ENCODE data around the gene B3GLCT. TPM values are rescaled to one million over a fixed set of nuclear protein-coding genes. Genes with fewer than 3 reads are reported as not detected.
"Not testable (repeated sequence)": the region's sequence is repeated elsewhere in the genome, so short reads cannot be mapped to it uniquely, and the experiment has no call there.

B3GLCT gene
- total RNA-seq, 2 donors from 2014 or later = 4.1 to 4.6 TPM

GRCh38 chr13:31314961-31315360 lies 115.2 kb downstream of the B3GLCT start:
- H3K4me1 Mint-ChIP-seq = no peaks in the 10 kb centered on the region
- H3K36me3 Mint-ChIP-seq (ENCODE audit: low read depth) = peaks cover 20% of the 10 kb centered on the region
- no peak overlapping the region for H3K27ac Mint-ChIP-seq
- no peak overlapping the region for H3K4me3 Mint-ChIP-seq
- no peaks in the 10 kb centered on the region for H3K27me3 Mint-ChIP-seq
- peaks cover 17% of the 10 kb centered on the region for H3K9me3 Mint-ChIP-seq
- ATAC-seq (replicated peaks) = no peak

DNA sequence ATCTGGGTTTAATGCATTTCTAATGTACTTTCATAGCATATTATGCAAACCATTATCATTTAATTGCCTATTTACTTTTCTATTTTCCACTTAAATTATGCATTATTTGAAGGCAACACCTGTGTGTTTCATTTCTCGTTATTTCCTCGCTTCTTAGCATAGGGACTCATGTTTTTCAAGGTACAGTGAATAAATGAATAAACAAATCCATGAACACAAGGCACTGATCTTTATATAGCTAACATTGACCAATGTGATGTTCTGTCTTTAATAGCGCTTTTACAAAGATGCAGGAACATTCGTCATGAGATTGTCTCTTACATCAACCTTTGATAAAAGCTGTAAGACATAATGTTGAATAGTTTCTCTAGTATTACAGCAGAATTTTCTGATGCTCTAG lies 121.2 kb downstream of the B3GLCT start:
- Mint-ChIP-seq H3K4me1 (no peaks in the 10 kb centered on the region), H3K27ac (no peak overlapping the region)

DNA sequence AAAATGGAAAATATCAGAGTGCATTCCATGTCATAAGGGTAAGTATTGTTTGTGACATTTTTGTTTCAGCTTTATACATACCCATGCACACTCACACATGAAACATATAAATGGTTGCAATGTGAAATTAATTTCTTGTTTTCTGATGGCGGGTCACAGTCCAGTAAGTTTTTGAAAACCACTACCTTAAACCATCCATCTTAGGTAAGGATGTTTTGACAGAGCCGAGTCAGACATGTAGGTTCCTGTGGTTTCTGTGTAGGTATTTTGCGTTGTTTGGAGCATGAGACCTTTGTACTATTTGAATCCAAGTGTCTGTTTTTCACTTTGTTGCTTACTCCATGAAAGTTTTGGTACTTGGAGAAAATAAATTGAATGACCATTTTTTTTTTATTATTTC lies 121.7 kb downstream of the B3GLCT start:
- Mint-ChIP-seq H3K27me3 (no peaks in the 10 kb centered on the region), H3K9me3 (no peaks in the 10 kb centered on the region), H3K4me1 (no peaks in the 10 kb centered on the region), H3K4me3 (no peak overlapping the region), H3K36me3 (ENCODE audit: low read depth) (peaks cover 22% of the 10 kb centered on the region), H3K27ac (no peak overlapping the region)
- no peak for ATAC-seq (replicated peaks)

More for the DNA sequence above, 121.2 kb downstream of the B3GLCT start:
- ATAC-seq (replicated peaks) = no peak
- peaks cover 21% of the 10 kb centered on the region for H3K36me3 Mint-ChIP-seq (ENCODE audit: low read depth)
- H3K27me3 Mint-ChIP-seq = no peaks in the 10 kb centered on the region
- H3K4me3 Mint-ChIP-seq = no peak overlapping the region
- H3K9me3 Mint-ChIP-seq = no peaks in the 10 kb centered on the region

- H3K9me3 Mint-ChIP-seq = no peaks in the 10 kb centered on the region
- H3K4me1 Mint-ChIP-seq = no peaks in the 10 kb centered on the region
- H3K27ac Mint-ChIP-seq = no peak overlapping the region
- H3K27me3 Mint-ChIP-seq = no peaks in the 10 kb centered on the region
- H3K36me3 Mint-ChIP-seq (ENCODE audit: low read depth) = peaks cover 28% of the 10 kb centered on the region
- no peak overlapping the region for H3K4me3 Mint-ChIP-seq
- ATAC-seq (replicated peaks) = no peak
Observed at GRCh38 chr13:31322026-31322425, 122.3 kb downstream of the B3GLCT start.

- Mint-ChIP-seq H3K27me3 (no peaks in the 10 kb centered on the region), H3K9me3 (no peaks in the 10 kb centered on the region), H3K27ac (no peak overlapping the region), H3K36me3 (ENCODE audit: low read depth) (peaks cover 36% of the 10 kb centered on the region), H3K4me3 (no peak overlapping the region), H3K4me1 (no peaks in the 10 kb centered on the region)
- ATAC-seq (replicated peaks) = no peak
Observed at GRCh38 chr13:31322702-31323405, 123.1 kb downstream of the B3GLCT start.

GRCh38 chr13:31327182-31327860 lies 127.5 kb downstream of the B3GLCT start:
- Mint-ChIP-seq H3K27ac (no peak overlapping the region), H3K4me3 (no peak overlapping the region), H3K36me3 (ENCODE audit: low read depth) (peaks cover 63% of the 10 kb centered on the region), H3K4me1 (no peaks in the 10 kb centered on the region), H3K27me3 (no peaks in the 10 kb centered on the region), H3K9me3 (no peaks in the 10 kb centered on the region)
- ATAC-seq (replicated peaks) = no peak

DNA sequence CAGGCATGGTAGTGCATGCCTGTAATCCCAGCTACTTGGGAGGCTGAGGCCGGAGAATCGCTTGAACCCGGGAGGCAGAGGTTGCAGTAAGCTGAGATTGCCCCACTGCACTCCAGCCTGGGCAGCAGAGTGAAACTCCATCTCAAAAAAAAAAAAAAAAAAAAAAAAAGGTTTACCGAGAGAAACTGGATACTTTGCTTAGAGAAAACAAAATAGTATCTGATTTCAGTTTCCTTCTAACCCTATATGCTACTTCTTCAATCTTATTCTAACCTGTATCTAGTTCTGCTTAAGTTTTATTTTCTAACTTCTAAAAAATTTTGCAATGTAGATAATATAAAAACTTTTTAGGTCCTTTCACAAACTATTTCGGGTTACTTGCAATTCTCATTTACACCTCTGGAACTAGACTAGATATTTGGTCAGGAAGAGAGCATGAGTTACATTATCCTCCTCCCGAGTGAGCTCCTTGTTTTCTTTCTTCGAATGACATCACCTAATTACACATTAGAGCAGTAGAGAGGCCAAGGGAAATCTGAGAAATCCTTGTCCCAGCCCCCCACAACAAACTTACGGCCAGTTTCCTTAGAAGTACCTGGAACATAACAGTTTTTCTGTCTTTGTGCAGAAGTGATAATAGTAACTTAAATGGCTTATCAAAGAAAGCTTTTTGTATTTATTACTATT lies 128.9 kb downstream of the B3GLCT start:
- Mint-ChIP-seq H3K4me1 (no peaks in the 10 kb centered on the region), H3K4me3 (no peak overlapping the region), H3K36me3 (ENCODE audit: low read depth) (peaks cover 61% of the 10 kb centered on the region), H3K27me3 (no peaks in the 10 kb centered on the region), H3K9me3 (no peaks in the 10 kb centered on the region), H3K27ac (no peak overlapping the region)
- no peak for ATAC-seq (replicated peaks)

DNA sequence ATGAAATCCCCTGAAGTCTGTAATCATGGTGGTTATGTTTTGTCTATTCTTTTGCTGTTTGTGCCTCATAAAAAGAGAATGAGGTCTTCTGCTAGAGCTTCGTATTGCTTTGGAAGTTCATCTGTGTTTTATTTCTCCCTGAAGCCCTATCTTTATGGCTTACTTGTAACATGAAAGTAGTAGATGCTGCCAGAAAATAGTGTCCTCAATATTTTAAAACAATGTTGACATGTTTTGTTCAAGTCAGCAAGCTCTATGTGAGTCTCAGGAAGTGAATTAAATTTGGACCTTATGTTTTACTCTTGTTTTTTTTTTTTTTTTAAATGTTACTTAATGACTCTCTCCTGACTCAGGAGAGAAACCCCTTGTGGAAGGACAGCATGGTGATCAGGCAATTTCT lies 130.5 kb downstream of the B3GLCT start:
- ATAC-seq (replicated peaks) = no peak
- no peak overlapping the region for H3K4me3 Mint-ChIP-seq
- no peak overlapping the region for H3K27ac Mint-ChIP-seq
- no peaks in the 10 kb centered on the region for H3K4me1 Mint-ChIP-seq
- peaks cover under 1% of the 10 kb centered on the region for H3K9me3 Mint-ChIP-seq
- H3K27me3 Mint-ChIP-seq = no peaks in the 10 kb centered on the region
- H3K36me3 Mint-ChIP-seq (ENCODE audit: low read depth) = peaks cover 48% of the 10 kb centered on the region

DNA sequence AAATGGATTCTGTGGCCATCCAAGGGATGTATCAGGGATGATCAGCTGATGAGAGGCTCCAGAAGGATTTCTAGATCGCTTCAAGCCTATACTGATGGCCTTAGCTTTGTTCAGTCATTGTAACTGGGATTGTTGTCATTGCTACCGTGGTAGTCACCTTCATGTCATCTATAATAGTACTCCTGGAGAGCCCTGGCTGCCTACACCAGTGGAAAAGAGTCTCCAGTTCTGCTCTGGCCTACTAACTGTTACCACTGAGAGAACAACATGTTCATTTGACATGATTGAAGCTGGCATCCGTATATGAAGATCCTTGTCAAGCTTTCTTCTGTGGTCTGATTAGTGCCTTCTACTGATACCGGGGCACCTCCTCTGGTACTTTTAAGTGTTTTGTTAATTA lies 131.3 kb downstream of the B3GLCT start:
- Mint-ChIP-seq H3K27ac (no peak overlapping the region), H3K4me3 (no peak overlapping the region), H3K4me1 (no peaks in the 10 kb centered on the region), H3K27me3 (peaks cover 4% of the 10 kb centered on the region), H3K9me3 (peaks cover 7% of the 10 kb centered on the region), H3K36me3 (ENCODE audit: low read depth) (peaks cover 47% of the 10 kb centered on the region)
- ATAC-seq (replicated peaks) = no peak

DNA sequence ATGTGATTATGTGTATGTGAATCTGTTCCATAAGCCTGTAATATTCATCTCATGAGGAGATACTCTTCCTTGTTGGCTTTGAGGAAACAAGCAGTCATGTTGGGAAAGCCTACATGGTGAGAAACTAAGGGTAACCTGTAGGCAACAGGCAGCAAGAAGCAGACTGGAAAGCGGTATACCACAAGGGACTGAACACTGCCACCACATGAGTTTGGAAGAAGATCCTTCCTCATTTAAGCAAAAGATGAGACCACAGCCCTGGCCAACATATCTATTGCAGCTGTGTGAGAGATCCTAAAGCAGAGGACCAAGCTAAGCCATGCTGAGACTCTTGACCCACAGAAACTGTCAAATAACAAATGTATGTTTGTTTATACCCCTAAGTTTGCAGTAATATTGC lies 134.8 kb downstream of the B3GLCT start:
- Mint-ChIP-seq H3K4me3 (no peak overlapping the region), H3K4me1 (no peaks in the 10 kb centered on the region), H3K36me3 (ENCODE audit: low read depth) (peaks cover 18% of the 10 kb centered on the region), H3K27me3 (peaks cover 4% of the 10 kb centered on the region), H3K9me3 (peaks cover 26% of the 10 kb centered on the region), H3K27ac (no peak overlapping the region)
- no peak for ATAC-seq (replicated peaks)

DNA sequence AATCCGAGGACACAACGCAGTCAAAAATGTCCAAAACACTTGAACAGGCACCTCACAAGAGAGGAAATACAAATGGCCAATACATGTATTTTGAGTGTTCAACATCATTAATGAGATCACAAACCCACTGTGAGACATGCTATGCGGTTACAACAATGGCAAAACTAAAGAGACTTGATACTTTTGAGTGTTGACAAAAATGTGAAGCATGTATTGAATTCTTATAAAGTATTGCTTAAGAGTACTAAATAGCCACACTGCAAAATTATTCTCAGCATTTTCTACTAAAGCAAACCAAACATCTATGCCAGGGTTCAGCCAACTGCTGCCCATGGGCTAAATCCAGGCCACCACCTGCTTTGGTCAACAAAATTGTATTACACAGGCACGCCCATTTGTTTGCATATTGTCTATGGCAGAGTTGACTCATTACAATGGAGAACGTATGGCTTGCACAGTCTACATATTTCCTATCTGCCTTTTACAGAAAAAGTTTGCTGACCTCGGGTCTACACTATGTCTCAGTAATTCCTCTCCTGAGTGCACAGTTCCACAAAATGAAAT lies 135.3 kb downstream of the B3GLCT start:
- Mint-ChIP-seq H3K36me3 (ENCODE audit: low read depth) (peaks cover 13% of the 10 kb centered on the region), H3K9me3 (peaks cover 26% of the 10 kb centered on the region), H3K27ac (no peak overlapping the region), H3K4me1 (no peaks in the 10 kb centered on the region), H3K4me3 (no peak overlapping the region), H3K27me3 (peaks cover 4% of the 10 kb centered on the region)
- no peak for ATAC-seq (replicated peaks)

GRCh38 chr13:31339616-31340015 lies 139.8 kb downstream of the B3GLCT start:
- H3K4me3 Mint-ChIP-seq; H3K27ac Mint-ChIP-seq; H3K36me3 Mint-ChIP-seq (ENCODE audit: low read depth); H3K27me3 Mint-ChIP-seq; H3K4me1 Mint-ChIP-seq; ATAC-seq (replicated peaks): not testable (repeated sequence)
- peaks cover 26% of the 10 kb centered on the region for H3K9me3 Mint-ChIP-seq

- H3K27ac Mint-ChIP-seq; H3K36me3 Mint-ChIP-seq (ENCODE audit: low read depth); H3K27me3 Mint-ChIP-seq; H3K4me3 Mint-ChIP-seq; H3K4me1 Mint-ChIP-seq; ATAC-seq (replicated peaks): not testable (repeated sequence)
- peaks cover 21% of the 10 kb centered on the region for H3K9me3 Mint-ChIP-seq
Observed at GRCh38 chr13:31340848-31341247, 141.1 kb downstream of the B3GLCT start.

GRCh38 chr13:31346891-31347290 lies 147.1 kb downstream of the B3GLCT start:
- Mint-ChIP-seq H3K27ac (no peak overlapping the region), H3K36me3 (ENCODE audit: low read depth) (no peaks in the 10 kb centered on the region), H3K27me3 (peaks cover 13% of the 10 kb centered on the region), H3K9me3 (no peaks in the 10 kb centered on the region), H3K4me1 (no peaks in the 10 kb centered on the region), H3K4me3 (no peak overlapping the region)
- ATAC-seq (replicated peaks) = no peak

DNA sequence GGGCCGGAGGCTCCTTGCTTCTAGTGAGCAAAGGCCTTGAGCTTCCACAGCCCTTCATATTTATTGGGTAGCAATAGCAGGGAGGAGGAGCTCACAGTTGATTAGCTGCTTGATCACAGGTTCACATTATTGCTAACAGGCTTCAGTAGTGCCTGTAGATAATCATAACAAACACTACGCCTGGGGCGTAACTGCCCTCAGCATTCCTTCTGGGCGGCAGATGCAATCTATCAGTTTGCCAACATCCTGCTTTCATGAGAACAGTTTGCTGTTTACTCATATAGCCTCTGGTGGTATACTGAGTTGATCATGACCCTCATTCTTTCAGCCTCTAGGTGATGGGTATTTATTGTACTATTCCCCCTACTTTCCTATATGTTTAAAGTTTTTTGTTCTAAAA lies 149.4 kb downstream of the B3GLCT start:
- peaks cover 13% of the 10 kb centered on the region for H3K27me3 Mint-ChIP-seq
- H3K4me3 Mint-ChIP-seq = no peak overlapping the region
- H3K4me1 Mint-ChIP-seq = no peaks in the 10 kb centered on the region
- H3K36me3 Mint-ChIP-seq (ENCODE audit: low read depth) = no peaks in the 10 kb centered on the region
- no peaks in the 10 kb centered on the region for H3K9me3 Mint-ChIP-seq
- H3K27ac Mint-ChIP-seq = no peak overlapping the region
- no peak for ATAC-seq (replicated peaks)
